OCI-LY1 (cell line): ENCODE results near the gene GUCA1C.

Source experiments
- H2AFZ ChIP-seq: fragments of 200-600 bp; sonication (generic), shearing (Covaris generic); 2 replicates; pipeline ENCODE4 v1.6.0; 2014; ENCODE audit warnings: antibody characterized with exemption, mild to moderate bottlenecking, low read length
- H3F3A ChIP-seq: fragments of 200-600 bp; sonication (generic), shearing (Covaris generic); 2 replicates; pipeline ENCODE4 v1.6.0; 2014; ENCODE audit warnings: mild to moderate bottlenecking, antibody characterized with exemption, low read length, moderate library complexity; ENCODE audit not compliant: insufficient read depth
- H3K27ac ChIP-seq: fragments of 200-600 bp; sonication (generic); 2 replicates; pipeline ENCODE4 v1.5.1; 2014; ENCODE audit warnings: low read length, mixed run types, mild to moderate bottlenecking, low read depth; ENCODE audit not compliant: poor library complexity, severe bottlenecking
- H3K27me3 ChIP-seq: fragments of 200-600 bp; sonication (generic); 2 replicates; pipeline ENCODE4 v1.6.0; 2014; ENCODE audit warnings: antibody characterized with exemption, mild to moderate bottlenecking, low read length, moderate library complexity; ENCODE audit not compliant: insufficient read depth
- H3K36me3 ChIP-seq: fragments of 200-600 bp; sonication (generic); 2 replicates; pipeline ENCODE4 v1.6.1; 2014; ENCODE audit warnings: mild to moderate bottlenecking, antibody characterized with exemption, low read length, moderate library complexity, mixed read lengths; ENCODE audit not compliant: insufficient read depth
- H3K4me1 ChIP-seq: fragments of 200-600 bp; sonication (generic); 2 replicates; pipeline ENCODE4 v1.5.1; 2014; ENCODE audit warnings: mild to moderate bottlenecking, low read length, moderate library complexity; ENCODE audit not compliant: insufficient read depth, severe bottlenecking
- H3K4me2 ChIP-seq: fragments of 200-600 bp; sonication (generic), shearing (Covaris generic); 2 replicates; pipeline ENCODE4 v1.6.1; 2014; ENCODE audit warnings: low read length
- H3K4me3 ChIP-seq: fragments of 200-600 bp; sonication (generic); 2 replicates; pipeline ENCODE4 v1.5.1; 2014; ENCODE audit warnings: low read length, low read depth, mild to moderate bottlenecking, mixed read lengths; ENCODE audit not compliant: poor library complexity, severe bottlenecking
- H3K79me2 ChIP-seq: fragments of 200-600 bp; shearing (Covaris generic); 2 replicates; pipeline ENCODE4 v1.6.1; 2016; ENCODE audit warnings: mixed run types, low read length, mixed read lengths; ENCODE audit not compliant: insufficient read depth
- H3K9ac ChIP-seq: fragments of 200-600 bp; sonication (generic), shearing (Covaris generic); 2 replicates; pipeline ENCODE4 v1.6.1; 2014; ENCODE audit warnings: mild to moderate bottlenecking, low read length, mixed read lengths
- H3K9me2 ChIP-seq: fragments of 200-600 bp; sonication (generic), shearing (Covaris generic); 2 replicates; pipeline ENCODE4 v1.6.1; 2014; ENCODE audit warnings: low read depth, mild to moderate bottlenecking, low read length, mixed read lengths
- H3K9me3 ChIP-seq: fragments of 200-600 bp; shearing (Covaris generic); 2 replicates; pipeline ENCODE4 v1.6.1; 2014; ENCODE audit warnings: low read length, mixed read lengths
- H4K20me1 ChIP-seq: fragments of 200-600 bp; sonication (generic), shearing (Covaris generic); 2 replicates; pipeline ENCODE4 v1.6.0; 2016; ENCODE audit warnings: mild to moderate bottlenecking, low read length; ENCODE audit not compliant: insufficient read depth
- CTCF ChIP-seq: fragments of 200-600 bp; sonication (generic), shearing (Covaris generic); IDR thresholded peaks from 2 replicates; pipeline ENCODE4 v1.5.1; 2017; ENCODE audit warnings: mild to moderate bottlenecking, antibody characterized with exemption, low read length, moderate library complexity, mixed read lengths
- EZH2 ChIP-seq: fragments of 200-600 bp; sonication (generic), shearing (Covaris generic); IDR thresholded peaks from 2 replicates; pipeline ENCODE4 v1.8.0; 2017; ENCODE audit warnings: borderline replicate concordance, mixed run types, mild to moderate bottlenecking, antibody characterized with exemption, low read length, moderate library complexity, mixed read lengths

The GUCA1C gene

GRCh38 chr3:108983051-108983450 is 29.4 kb upstream of the GUCA1C start:
- no peak overlapping the region for H3K27ac ChIP-seq
- no peak overlapping the region for H2AFZ ChIP-seq
- no peaks in the 10 kb centered on the region for H3K79me2 ChIP-seq
- no peak overlapping the region for H3K4me3 ChIP-seq
- no peak overlapping the region for H3K9ac ChIP-seq
- no peaks in the 10 kb centered on the region for H3K36me3 ChIP-seq
- no peaks in the 10 kb centered on the region for H4K20me1 ChIP-seq
- H3K27me3 ChIP-seq, result no peaks in the 10 kb centered on the region
- no peaks in the 10 kb centered on the region for H3K9me2 ChIP-seq
- TF ChIP-seq EZH2, result no peak
- no peak for TF ChIP-seq CTCF
- H3K4me1 ChIP-seq, result no peaks in the 10 kb centered on the region
- H3K4me2 ChIP-seq, result no peak overlapping the region
- H3K9me3 ChIP-seq, result no peaks in the 10 kb centered on the region
- no peaks in the 10 kb centered on the region for H3F3A ChIP-seq

DNA sequence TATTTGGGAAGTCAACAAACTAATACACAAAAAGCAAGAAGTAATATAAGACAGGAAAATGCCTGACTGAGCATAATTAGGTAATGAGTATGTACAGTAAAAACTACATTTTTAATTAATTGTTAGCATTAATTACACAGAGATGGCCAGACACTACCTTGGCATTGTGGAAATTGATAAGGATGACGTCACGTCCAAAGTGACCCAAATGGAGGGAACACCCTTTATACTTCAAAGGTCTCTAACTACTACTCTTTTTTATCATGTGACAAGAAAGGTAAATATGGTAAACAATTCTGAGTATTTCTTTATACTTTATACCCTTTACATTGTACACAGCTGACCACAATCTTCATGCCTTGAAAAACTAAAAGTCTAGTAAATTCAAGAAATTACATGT is 22.4 kb upstream of the GUCA1C start:
- no peak overlapping the region for H3K9ac ChIP-seq
- 0 out of 2 replicates have a peak, but pooled peaks cover 3% of the 10 kb centered on the region for H3K79me2 ChIP-seq
- H3K4me1 ChIP-seq, result no peaks in the 10 kb centered on the region
- H3K27ac ChIP-seq, result no peak overlapping the region
- H4K20me1 ChIP-seq, result no peaks in the 10 kb centered on the region
- no peak overlapping the region for H3K4me2 ChIP-seq
- no peaks in the 10 kb centered on the region for H3K9me2 ChIP-seq
- no peaks in the 10 kb centered on the region for H3K27me3 ChIP-seq
- H2AFZ ChIP-seq, result no peak overlapping the region
- H3K4me3 ChIP-seq, result no peak overlapping the region
- H3K9me3 ChIP-seq, result no peaks in the 10 kb centered on the region
- no peaks in the 10 kb centered on the region for H3F3A ChIP-seq
- TF ChIP-seq CTCF (no peak), EZH2 (no peak)
- no peaks in the 10 kb centered on the region for H3K36me3 ChIP-seq

GRCh38 chr3:108973019-108973418 is 19.3 kb upstream of the GUCA1C start:
- Histone ChIP-seq H4K20me1 (no peaks in the 10 kb centered on the region), H3K4me1 (no peaks in the 10 kb centered on the region), H3K9me3 (no peaks in the 10 kb centered on the region), H3K4me3 (no peak overlapping the region), H2AFZ (no peak overlapping the region), H3K36me3 (no peaks in the 10 kb centered on the region), H3K27me3 (no peaks in the 10 kb centered on the region), H3F3A (no peaks in the 10 kb centered on the region), H3K9ac (no peak overlapping the region), H3K79me2 (0 out of 2 replicates have a peak, but pooled peaks cover 3% of the 10 kb centered on the region), H3K4me2 (no peak overlapping the region), H3K27ac (no peak overlapping the region), H3K9me2 (no peaks in the 10 kb centered on the region)
- no peak for TF ChIP-seq CTCF
- TF ChIP-seq EZH2, result no peak
